Endothelial cell of umbilical vein (primary cell): ENCODE results near the gene MUC22. TPM values are rescaled to one million over a fixed set of nuclear protein-coding genes. Genes with fewer than 3 reads are reported as not detected.
"Not testable (repeated sequence)": the region's sequence is repeated elsewhere in the genome, so short reads cannot be mapped to it uniquely, and the experiment has no call there.

ENCODE experiments used
- BruUV-seq: library from RNA; stranded (reverse); fragments of 400-500 nt; replicated peaks from 2 replicates; lab custom pipeline; 2021; lab: Mats Ljungman, UMichigan
- CTCF ChIA-PET: fragments of 300-600, 350-600 bp; sonication (Branson Sonifier 250); formaldehyde crosslinking; loops from one replicate; lab custom pipeline; 2021; ENCODE audit warnings: antibody characterized with exemption, inconsistent platforms; lab: Charles Lee
- POLR2A ChIA-PET: fragments of 300-600, 350-600 bp; sonication (Branson Sonifier 250); formaldehyde crosslinking; loops from one replicate; lab custom pipeline; 2021; ENCODE audit warnings: antibody characterized with exemption, inconsistent platforms; lab: Charles Lee
- DNase-seq: peaks from one replicate; pipeline ENCODE4 v3.0.0-alpha.2; 2011; ENCODE audit warnings: low read depth, low spot score
- FAIRE-seq: peaks from 2 replicates; lab custom pipeline; 2011; peaks lifted over from hg19 to GRCh38; lab: Jason Lieb, UNC
- H2AFZ ChIP-seq: 2 replicates; pipeline ENCODE4 v1.6.0; 2012; ENCODE audit warnings: low read depth, low read length, control low read depth, inconsistent platforms
- H3K27ac ChIP-seq: 2 replicates; pipeline ENCODE4 v1.5.1; 2011; ENCODE audit warnings: low read depth, mild to moderate bottlenecking, control low read depth, low read length, moderate library complexity; ENCODE audit not compliant: insufficient read depth
- H3K27me3 ChIP-seq, 2 experiments: 2 replicates each; pipeline versions ENCODE4 v1.6.0 to v1.6.1; 2011; ENCODE audit warnings: low read length in 2 of 2, mixed read lengths in 1 of 2; ENCODE audit not compliant: control insufficient read depth in 2 of 2, insufficient read depth in 2 of 2
- H3K36me3 ChIP-seq, 2 experiments: 2 replicates in 1 of 2; 3 replicates in 1 of 2; pipeline ENCODE4 v1.5.1; 2011; ENCODE audit warnings: low read length in 2 of 2, mild to moderate bottlenecking in 1 of 2, moderate library complexity in 1 of 2; ENCODE audit not compliant: control insufficient read depth in 2 of 2, insufficient read depth in 2 of 2; ENCODE audit errors: extremely low read depth in 1 of 2
- H3K4me1 ChIP-seq: 3 replicates; pipeline ENCODE4 v1.5.1; 2011; ENCODE audit warnings: mild to moderate bottlenecking, low read length; ENCODE audit not compliant: control insufficient read depth, insufficient read depth; ENCODE audit errors: extremely low read depth
- H3K4me2 ChIP-seq: 2 replicates; pipeline ENCODE4 v1.6.1; 2011; ENCODE audit warnings: low read length, control low read depth, mixed read lengths; ENCODE audit not compliant: insufficient read depth
- H3K4me3 ChIP-seq, 3 experiments: fragments of 200-600 bp in 1 of 3; sonication (generic), shearing (Covaris generic) in 1 of 3; replicated peaks in 1 of 3; 2 replicates each; pipeline ENCODE4 v1.5.1; 2011 to 2016; ENCODE audit warnings: control low read depth in 3 of 3, low read length in 3 of 3, mild to moderate bottlenecking in 2 of 3, inconsistent platforms in 1 of 3, low read depth in 1 of 3, moderate library complexity in 1 of 3; ENCODE audit not compliant: insufficient read depth in 1 of 3
- H3K79me2 ChIP-seq: 2 replicates; pipeline ENCODE4 v1.6.0; 2012; ENCODE audit warnings: low read length, inconsistent platforms; ENCODE audit not compliant: control insufficient read depth, insufficient read depth
- H3K9ac ChIP-seq: replicated peaks from 2 replicates; pipeline ENCODE3; 2011; ENCODE audit warnings: low read length, control low read depth; ENCODE audit not compliant: insufficient read depth; ENCODE audit errors: extremely low read depth
- H3K9me1 ChIP-seq: replicated peaks from 3 replicates; pipeline ENCODE4 v1.6.0; 2011; ENCODE audit warnings: mild to moderate bottlenecking, low read length; ENCODE audit not compliant: control insufficient read depth, insufficient read depth; ENCODE audit errors: extremely low read depth
- H3K9me3 ChIP-seq: replicated peaks from 2 replicates; pipeline ENCODE4 v1.5.1; 2012; ENCODE audit warnings: low read length, inconsistent platforms; ENCODE audit not compliant: control insufficient read depth, insufficient read depth
- H4K20me1 ChIP-seq: replicated peaks from 2 replicates; pipeline ENCODE3; 2011; ENCODE audit warnings: mild to moderate bottlenecking, low read length; ENCODE audit not compliant: control insufficient read depth, insufficient read depth; ENCODE audit errors: extremely low read depth
- CTCF ChIP-seq, 2 donors: IDR thresholded peaks; 1 replicate in 1 of 2; 2 replicates in 1 of 2; pipeline ENCODE4 v1.5.1; 2011; ENCODE audit warnings: low read length in 2 of 2, mild to moderate bottlenecking in 2 of 2, moderate library complexity in 2 of 2, control low read depth in 1 of 2, inconsistent platforms in 1 of 2, low read depth in 1 of 2; ENCODE audit not compliant: insufficient read depth in 1 of 2; ENCODE audit errors: extremely low read depth in 1 of 2
- FOS ChIP-seq: IDR thresholded peaks from 2 replicates; pipeline ENCODE4 v1.6.1; 2011; ENCODE audit warnings: mild to moderate bottlenecking, low read length, moderate library complexity, borderline replicate concordance; ENCODE audit not compliant: insufficient read depth
- dilution Hi-C: fragments of 300-500 bp; cut with MboI; formaldehyde crosslinking; loops from one replicate; pipeline ENCODE4 v1.15.0; 2019; ENCODE audit warnings: low sequenced_read_pairs; ENCODE audit not compliant: extremely low pct_ligation_motif_present
- intact Hi-C: fragments of 100-400 bp; cut with micrococcal nuclease; formaldehyde crosslinking; loops from one replicate; pipeline ENCODE4 v1.10.0; 2022
- polyA plus RNA-seq, 4 experiments: library from polyadenylated mRNA; depleted of rRNA in 3 of 4; stranded (reverse) in 3 of 4; unstranded in 1 of 4; fragments of >200 nt; gene quantifications; 2 replicates each; pipeline versions ENCODE4 v1.2.1 to v1.2.3, GENCODE V29; 2011 to 2012; ENCODE audit warnings: missing spikeins in 1 of 4
- total RNA-seq: library from RNA; stranded (reverse); gene quantifications from 2 replicates; pipeline ENCODE4 v1.2.3, GENCODE V29; 2021

Gene MUC22
- total and polyA plus RNA-seq, 2 donors (not counting 3 experiments of a cell fraction or from before 2014, with no cell fraction given): not detected

- CTCF ChIA-PET: interaction anchor here (0.8 to 4.4 kb wide), 7 partner anchors 11 to 240 kb away, joined by 3 to 87 read pairs (median 35); partner anchors contain the start of genes MUCL3 and VARS2
- H3K4me3 ChIP-seq, H3K9me1 ChIP-seq, intact Hi-C loops, H3K9ac ChIP-seq, H3K4me2 ChIP-seq, dilution Hi-C loops, H2AFZ ChIP-seq, POLR2A ChIA-PET, H3K27ac ChIP-seq, H3K9me3 ChIP-seq, FAIRE-seq, H3K36me3 ChIP-seq, H3K79me2 ChIP-seq, DNase-seq, BruUV-seq, H4K20me1 ChIP-seq, H3K4me1 ChIP-seq: not testable (repeated sequence)
- peaks cover 8 to 12% of the 10 kb centered on the region in 2 experiments for H3K27me3 ChIP-seq
Observed at GRCh38 chr6:31067891-31068668, 57.8 kb downstream of the MUC22 start.

- CTCF ChIA-PET: interaction anchor here (0.8 to 4.4 kb wide), 8 partner anchors 11 to 338 kb away, joined by 3 to 87 read pairs (median 34); partner anchors contain the start of genes MUCL3 and VARS2
- H3K27ac ChIP-seq: no peak overlapping the region
- no peaks in the 10 kb centered on the region for H4K20me1 ChIP-seq
- intact Hi-C loops (loop anchor here (1.0 kb wide), 2 partner anchors 11 to 154 kb away; no protein-coding TSS in a partner anchor), dilution Hi-C loops (no loop called here)
- TF ChIP-seq FOS (no peak), CTCF (IDR thresholded peaks at IDR 0.05; ENCODE audit: extremely low read depth in 1 of 2, insufficient read depth in 1 of 2, low read depth in 1 of 2, low read length in 2 of 2) (peak; percentile 82 to 91)
- no peak overlapping the region for H2AFZ ChIP-seq
- peak; percentile 73 for DNase-seq
- H3K4me1 ChIP-seq: peaks cover 6% of the 10 kb centered on the region
- no peaks in the 10 kb centered on the region for H3K79me2 ChIP-seq
- peak; percentile 96 for FAIRE-seq
- no peak overlapping the region for H3K9ac ChIP-seq
- no peaks in the 10 kb centered on the region for H3K36me3 ChIP-seq
- no TSS peak for BruUV-seq
- no peak overlapping the region for H3K4me3 ChIP-seq
- no peaks in the 10 kb centered on the region for H3K9me1 ChIP-seq
- POLR2A ChIA-PET: no interaction called here
- H3K4me2 ChIP-seq: no peak overlapping the region
- no peaks in the 10 kb centered on the region for H3K9me3 ChIP-seq
- H3K27me3 ChIP-seq: peaks cover 5 to 8% of the 10 kb centered on the region in 2 experiments
Observed at GRCh38 chr6:31068669-31069340, 58.5 kb downstream of the MUC22 start.
